Naive thymus-derived CD4-positive, alpha-beta T cell (primary cell): ENCODE data around the gene KHNYN. TPM values are rescaled to one million over a fixed set of nuclear protein-coding genes. Genes with fewer than 3 reads are reported as not detected.
A peak's percentile ranks its signal among the peaks of the same experiment; 100 is the strongest.
"Not testable (repeated sequence)": the region's sequence is repeated elsewhere in the genome, so short reads cannot be mapped to it uniquely, and the experiment has no call there.

Experiments used
- ATAC-seq: fragments of 150-1000 bp; cut with Tn5 transposase; 2 replicates; pipeline ENCODE4 v1.10.0; 2021; ENCODE audit warnings: mild to moderate bottlenecking, moderate library complexity
- CTCF ChIA-PET: fragments of 350-600 bp; sonication (Branson Sonifier 250); formaldehyde crosslinking; loops from one replicate; lab custom pipeline; 2021; ENCODE audit warnings: antibody characterized with exemption; lab: Charles Lee
- POLR2A ChIA-PET: fragments of 350-600 bp; sonication (Branson Sonifier 250); formaldehyde crosslinking; loops from one replicate; lab custom pipeline; 2021; ENCODE audit warnings: antibody characterized with exemption, inconsistent platforms; lab: Charles Lee
- DNase-seq, 9 donors: peaks; one replicate each; pipeline versions ENCODE4 v3.0.0 to v3.0.0-alpha.2; 2020 to 2022; ENCODE audit warnings: mixed read lengths in 1 of 9
- H3K27ac ChIP-seq: one replicate; pipeline ENCODE4 v1.7.0; 2013; ENCODE audit warnings: mild to moderate bottlenecking, low read depth, low read length, moderate library complexity
- H3K27me3 ChIP-seq, 2 donors: one replicate each; pipeline ENCODE4 v1.7.0; 2013; ENCODE audit warnings: low read length in 2 of 2, mild to moderate bottlenecking in 2 of 2, moderate library complexity in 2 of 2; ENCODE audit not compliant: control insufficient read depth in 2 of 2, insufficient read depth in 2 of 2
- H3K36me3 ChIP-seq, 3 experiments: 1 replicate in 2 of 3; 2 replicates in 1 of 3; pipeline ENCODE4 v1.7.0; 2013; ENCODE audit warnings: low read length in 3 of 3, mild to moderate bottlenecking in 3 of 3, moderate library complexity in 1 of 3; ENCODE audit not compliant: insufficient read depth in 3 of 3, control insufficient read depth in 2 of 3
- H3K4me1 ChIP-seq, 2 donors: one replicate each; pipeline ENCODE4 v1.7.0; 2013; ENCODE audit warnings: low read length in 2 of 2, mild to moderate bottlenecking in 2 of 2, moderate library complexity in 1 of 2; ENCODE audit not compliant: control insufficient read depth in 2 of 2, insufficient read depth in 2 of 2
- H3K4me3 ChIP-seq: 2 replicates; pipeline ENCODE4 v1.7.0; 2013; ENCODE audit warnings: mild to moderate bottlenecking, low read length
- H3K9me3 ChIP-seq, 3 experiments: 1 replicate in 2 of 3; 2 replicates in 1 of 3; pipeline ENCODE4 v1.7.0; 2013; ENCODE audit warnings: low read length in 3 of 3; ENCODE audit not compliant: control insufficient read depth in 2 of 3
- H3K27ac Mint-ChIP-seq, 9 donors: one replicate each; pipeline ENCODE4 v1.8.0; 2020 to 2022; ENCODE audit warnings: mixed read lengths in 9 of 9, mild to moderate bottlenecking in 8 of 9, moderate library complexity in 5 of 9, inconsistent platforms in 2 of 9
- H3K27me3 Mint-ChIP-seq, 5 donors: one replicate each; pipeline ENCODE4 v1.8.0; 2021 to 2022; ENCODE audit warnings: mixed read lengths in 5 of 5, mild to moderate bottlenecking in 1 of 5
- H3K36me3 Mint-ChIP-seq, 5 donors: one replicate each; pipeline ENCODE4 v1.8.0; 2020 to 2022; ENCODE audit warnings: mixed read lengths in 5 of 5, mild to moderate bottlenecking in 3 of 5, inconsistent platforms in 1 of 5
- H3K4me1 Mint-ChIP-seq, 7 donors: one replicate each; pipeline ENCODE4 v1.8.0; 2020 to 2022; ENCODE audit warnings: mixed read lengths in 7 of 7, mild to moderate bottlenecking in 3 of 7, inconsistent platforms in 1 of 7
- H3K4me3 Mint-ChIP-seq, 10 donors: one replicate each; pipeline ENCODE4 v1.8.0; 2020 to 2022; ENCODE audit warnings: mild to moderate bottlenecking in 10 of 10, mixed read lengths in 10 of 10, moderate library complexity in 6 of 10, inconsistent platforms in 2 of 10
- H3K9me3 Mint-ChIP-seq, 11 donors: one replicate each; pipeline ENCODE4 v1.8.0; 2020 to 2022; ENCODE audit warnings: mixed read lengths in 11 of 11, mild to moderate bottlenecking in 4 of 11, inconsistent platforms in 1 of 11, moderate library complexity in 1 of 11
- intact Hi-C, 2 donors: fragments of 100-400 bp; cut with micrococcal nuclease; formaldehyde crosslinking; loops; one replicate each; pipeline ENCODE4 v1.15.1; 2023
- polyA plus RNA-seq, 2 donors: library from polyadenylated mRNA; unstranded; fragments of 300-500 nt; fragmentation: Illumina TruSeq; gene quantifications; one replicate each; pipeline ENCODE4 v1.2.3, GENCODE V29; 2021
- total RNA-seq, 6 experiments: library from RNA in 5 of 6; stranded (reverse) in 5 of 6; gene quantifications; 1 replicate in 5 of 6; 2 replicates in 1 of 6; pipeline ENCODE4 v1.2.3 and lab custom pipeline; 2021 to 2026

The KHNYN gene
- total and polyA plus RNA-seq, 7 experiments from 2014 or later = 12.7 to 139 (median 118) TPM

- Histone ChIP-seq H3K4me1 (peaks cover 22 to 23% of the 10 kb centered on the region in 2 donors), H3K4me3 (no peak overlapping the region), H3K9me3 (no peaks in the 10 kb centered on the region), H3K27ac (no peak overlapping the region), H3K36me3 (no peaks in the 10 kb centered on the region), H3K27me3 (no peaks in the 10 kb centered on the region)
- no peak for ATAC-seq
- CTCF ChIA-PET = no interaction called here
- Mint-ChIP-seq H3K9me3 (peaks cover 0 to 12% (median 5%) of the 10 kb centered on the region in 11 donors), H3K4me3 (no peak overlapping the region), H3K4me1 (peaks cover 9 to 42% (median 26%) of the 10 kb centered on the region in 7 donors), H3K27ac (no peak overlapping the region), H3K36me3 (peaks cover 0 to 35% (median 10%) of the 10 kb centered on the region in 5 donors), H3K27me3 (no peaks in the 10 kb centered on the region)
- no peak for DNase-seq
- intact Hi-C loops = no loop called here
- POLR2A ChIA-PET = no interaction called here
Measured at GRCh38 chr14:24461336-24461735, 31.6 kb downstream of the KHNYN start.

DNA sequence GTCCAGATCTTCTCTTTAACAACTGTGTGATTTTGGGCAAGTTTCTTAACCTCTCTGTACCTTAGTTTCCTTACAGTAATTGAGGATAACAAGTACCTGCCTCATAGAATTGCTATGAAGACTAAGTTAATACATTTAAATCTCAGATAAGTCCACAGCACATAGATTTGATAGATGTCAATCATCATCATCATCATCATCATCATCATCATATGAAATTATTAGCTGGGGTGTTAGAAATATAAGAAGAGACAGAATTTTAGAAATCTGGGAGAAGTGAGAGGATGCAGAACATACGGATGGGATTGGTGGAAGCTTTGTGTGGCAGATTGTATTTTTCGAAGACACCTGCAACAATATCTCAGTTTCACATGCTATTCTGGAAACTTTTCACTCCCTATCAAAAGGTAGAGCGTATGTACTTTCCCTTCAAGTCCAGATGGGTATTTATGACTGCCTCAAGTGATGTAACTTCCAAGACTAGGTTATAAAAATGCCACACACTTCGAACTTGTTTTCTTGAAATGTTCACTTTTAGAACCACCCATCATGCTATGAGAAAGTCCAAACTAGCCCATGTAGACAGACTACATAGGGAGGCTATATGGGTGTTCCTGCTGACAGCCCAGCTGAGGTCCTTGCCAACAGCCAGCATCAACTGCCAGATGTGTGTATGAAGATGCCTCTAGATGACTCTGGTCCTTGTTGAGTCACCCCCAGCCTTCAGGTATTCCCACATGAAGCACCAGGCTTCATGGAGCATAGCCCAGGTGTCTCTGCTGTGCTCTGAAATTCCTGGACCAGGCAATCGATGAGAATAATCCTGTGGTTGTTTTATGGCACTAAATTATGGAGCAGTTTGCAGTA, 33.5 kb downstream of the KHNYN start:
- H3K9me3 Mint-ChIP-seq = peaks cover 0 to 8% (median 2%) of the 10 kb centered on the region in 11 donors
- Histone ChIP-seq H3K4me3 (no peak overlapping the region), H3K27me3 (no peaks in the 10 kb centered on the region), H3K4me1 (peaks cover 22 to 23% of the 10 kb centered on the region in 2 donors), H3K36me3 (no peaks in the 10 kb centered on the region), H3K9me3 (no peaks in the 10 kb centered on the region), H3K27ac (no peak overlapping the region)
- no peaks in the 10 kb centered on the region for H3K27me3 Mint-ChIP-seq
- CTCF ChIA-PET = interaction anchor here (0.7 kb wide), 1 partner anchor 602 kb away, joined by 3 read pairs; no protein-coding TSS in a partner anchor
- no peak for DNase-seq
- H3K27ac Mint-ChIP-seq = peak overlapping the region in 5 of 9 donors; percentile 33 to 89 (median 39)
- H3K4me1 Mint-ChIP-seq = peaks cover 9 to 58% (median 32%) of the 10 kb centered on the region in 7 donors
- H3K4me3 Mint-ChIP-seq = peak overlapping the region in 2 of 10 donors; percentile 17 to 77
- no peak for ATAC-seq
- POLR2A ChIA-PET = no interaction called here
- peaks cover 0 to 22% (median 9%) of the 10 kb centered on the region in 5 donors for H3K36me3 Mint-ChIP-seq
- intact Hi-C loops = no loop called here

GRCh38 chr14:24463884-24464785, 34.4 kb downstream of the KHNYN start:
- Histone ChIP-seq H3K9me3 (no peaks in the 10 kb centered on the region), H3K4me1 (peaks cover 22 to 23% of the 10 kb centered on the region in 2 donors), H3K36me3 (no peaks in the 10 kb centered on the region), H3K4me3 (no peak overlapping the region), H3K27me3 (no peaks in the 10 kb centered on the region), H3K27ac (no peak overlapping the region)
- Mint-ChIP-seq H3K27me3 (no peaks in the 10 kb centered on the region), H3K27ac (peak overlapping the region in 8 of 9 donors; percentile 13 to 89 (median 44)), H3K9me3 (peaks cover 0 to 8% (median 2%) of the 10 kb centered on the region in 11 donors), H3K4me3 (peak overlapping the region; percentile 12 to 82 (median 52)), H3K36me3 (peaks cover 0 to 21% (median 6%) of the 10 kb centered on the region in 5 donors), H3K4me1 (peaks cover 9 to 58% (median 32%) of the 10 kb centered on the region in 7 donors)
- intact Hi-C loops = loop anchor here in 1 of 2 donors (2.0 kb wide), 1 partner anchor 21 kb away; the partner anchor contains the start of gene SDR39U1
- ChIA-PET POLR2A (interaction anchor here (1.4 kb wide), 1 partner anchor 10 kb away, joined by 3 read pairs; no protein-coding TSS in a partner anchor), CTCF (no interaction called here)
- DNase-seq = no peak
- ATAC-seq = no peak

DNA sequence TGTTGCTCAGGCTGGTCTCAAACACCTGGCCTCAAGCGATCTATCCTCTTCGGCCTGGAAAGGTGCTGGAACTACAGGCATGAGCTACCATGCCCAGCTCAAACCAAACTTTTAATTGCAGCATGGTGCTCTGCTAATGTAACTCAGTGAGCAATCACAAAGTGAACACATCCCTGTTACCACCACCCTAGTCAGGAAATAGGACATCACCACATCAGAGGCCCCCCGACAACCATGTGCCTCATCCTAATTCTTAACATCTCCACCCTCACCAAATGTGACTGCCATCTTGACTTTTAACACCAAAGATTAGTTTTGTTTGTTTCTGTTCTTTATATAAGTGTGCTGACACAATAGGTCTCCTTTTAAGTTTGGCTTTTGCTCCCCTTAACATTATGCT, 35.6 kb downstream of the KHNYN start:
- Histone ChIP-seq H3K27ac (no peak overlapping the region), H3K4me1 (peaks cover 22 to 23% of the 10 kb centered on the region in 2 donors), H3K27me3 (no peaks in the 10 kb centered on the region), H3K4me3 (no peak overlapping the region), H3K36me3 (no peaks in the 10 kb centered on the region), H3K9me3 (no peaks in the 10 kb centered on the region)
- intact Hi-C loops = loop anchor here in 1 of 2 donors (2.0 kb wide), 1 partner anchor 23 kb away; the partner anchor contains the start of gene SDR39U1
- ATAC-seq (no peak), DNase-seq (peak in 4 of 9 donors; percentile 8 to 45 (median 24))
- Mint-ChIP-seq H3K4me1 (peaks cover 9 to 57% (median 32%) of the 10 kb centered on the region in 7 donors), H3K27ac (peak overlapping the region in 5 of 9 donors; percentile 2 to 87 (median 73)), H3K9me3 (peaks cover 0 to 10% (median 2%) of the 10 kb centered on the region in 11 donors), H3K36me3 (peaks cover 0 to 17% (median 6%) of the 10 kb centered on the region in 5 donors), H3K4me3 (peak overlapping the region in 7 of 10 donors; percentile 26 to 66 (median 47)), H3K27me3 (no peaks in the 10 kb centered on the region)
- ChIA-PET CTCF (no interaction called here), POLR2A (interaction anchor here (0.6 to 1.4 kb wide), 2 partner anchors 11 to 15 kb away, joined by 3 read pairs; no protein-coding TSS in a partner anchor)

GRCh38 chr14:24465805-24466204, 36.1 kb downstream of the KHNYN start:
- Histone ChIP-seq H3K36me3 (no peaks in the 10 kb centered on the region), H3K4me1 (peaks cover 22 to 23% of the 10 kb centered on the region in 2 donors), H3K9me3 (no peaks in the 10 kb centered on the region), H3K27ac (no peak overlapping the region), H3K4me3 (no peak overlapping the region), H3K27me3 (no peaks in the 10 kb centered on the region)
- H3K9me3 Mint-ChIP-seq = peaks cover 0 to 15% (median 3%) of the 10 kb centered on the region in 11 donors
- H3K4me1 Mint-ChIP-seq = peaks cover 8 to 54% (median 32%) of the 10 kb centered on the region in 7 donors
- ATAC-seq = no peak
- POLR2A ChIA-PET = interaction anchor here (0.5 to 1.4 kb wide), 3 partner anchors 12 to 223 kb away, joined by 3 read pairs; partner anchors contain the start of gene TINF2
- H3K27ac Mint-ChIP-seq = peak overlapping the region in 3 of 9 donors; percentile 2 to 87 (median 61)
- H3K36me3 Mint-ChIP-seq = peaks cover 0 to 14% (median 6%) of the 10 kb centered on the region in 5 donors
- peak overlapping the region in 5 of 10 donors; percentile 26 to 57 (median 48) for H3K4me3 Mint-ChIP-seq
- DNase-seq = no peak
- no peaks in the 10 kb centered on the region for H3K27me3 Mint-ChIP-seq
- CTCF ChIA-PET = no interaction called here
- intact Hi-C loops = loop anchor here in 1 of 2 donors (2.0 kb wide), 1 partner anchor 23 kb away; the partner anchor contains the start of gene SDR39U1

- H3K27ac ChIP-seq, H3K27me3 ChIP-seq, intact Hi-C loops, H3K27ac Mint-ChIP-seq, ATAC-seq, H3K27me3 Mint-ChIP-seq, H3K4me3 Mint-ChIP-seq, DNase-seq, CTCF ChIA-PET, H3K4me3 ChIP-seq, H3K36me3 ChIP-seq, H3K4me1 ChIP-seq, H3K9me3 ChIP-seq: not testable (repeated sequence)
- POLR2A ChIA-PET = interaction anchor here (1.5 kb wide), 1 partner anchor 14 kb away, joined by 3 read pairs; no protein-coding TSS in a partner anchor
- peaks cover 1 to 25% (median 12%) of the 10 kb centered on the region in 7 donors for H3K4me1 Mint-ChIP-seq
- H3K9me3 Mint-ChIP-seq = peaks cover 0 to 16% (median 0%) of the 10 kb centered on the region in 11 donors
- peaks cover 1 to 11% (median 6%) of the 10 kb centered on the region in 5 donors for H3K36me3 Mint-ChIP-seq
Measured at GRCh38 chr14:24470450-24470849, 40.7 kb downstream of the KHNYN start.
